Neural cell (in vitro differentiated cells): ENCODE data around the gene MED15. TPM values are rescaled to one million over a fixed set of nuclear protein-coding genes. Genes with fewer than 3 reads are reported as not detected.
"Not testable (repeated sequence)": the region's sequence is repeated elsewhere in the genome, so short reads cannot be mapped to it uniquely, and the experiment has no call there.

Experiments
- H2AFZ ChIP-seq: fragments of 200-600, 300-800 bp; sonication (generic), shearing (Covaris generic); 2 replicates; pipeline ENCODE4 v1.6.0; 2014; ENCODE audit warnings: low read depth, mild to moderate bottlenecking, antibody characterized with exemption, low read length, moderate library complexity
- H3F3A ChIP-seq: fragments of 200-600 bp; shearing (Covaris generic); 2 replicates; pipeline ENCODE4 v1.6.1; 2016; ENCODE audit warnings: mild to moderate bottlenecking, moderate library complexity, mixed read lengths, antibody characterized with exemption, low read length; ENCODE audit not compliant: insufficient read depth, poor library complexity, severe bottlenecking
- H3K27ac ChIP-seq: fragments of 200-600, 300-800 bp; sonication (generic), shearing (Covaris generic); 2 replicates; pipeline ENCODE4 v1.5.1; 2014; ENCODE audit warnings: mild to moderate bottlenecking, low read length, moderate library complexity
- H3K27me3 ChIP-seq: fragments of 300-800, 200-600 bp; sonication (generic), shearing (Covaris generic); 2 replicates; pipeline ENCODE4 v1.6.0; 2014; ENCODE audit warnings: mild to moderate bottlenecking, low read depth, low read length, moderate library complexity; ENCODE audit not compliant: insufficient read depth
- H3K36me3 ChIP-seq: fragments of 300-800, 200-600 bp; sonication (generic), shearing (Covaris generic); 2 replicates; pipeline ENCODE4 v1.5.1; 2014; ENCODE audit warnings: mild to moderate bottlenecking, antibody characterized with exemption, low read length, moderate library complexity; ENCODE audit not compliant: insufficient read depth
- H3K4me2 ChIP-seq: fragments of 300-800, 200-600 bp; sonication (generic), shearing (Covaris generic); 2 replicates; pipeline ENCODE4 v1.6.0; 2014; ENCODE audit warnings: mild to moderate bottlenecking, low read length
- H3K4me3 ChIP-seq: fragments of 300-800, 200-600 bp; sonication (generic), shearing (Covaris generic); 2 replicates; pipeline ENCODE4 v1.5.1; 2014; ENCODE audit warnings: mild to moderate bottlenecking, low read length, moderate library complexity
- H3K79me2 ChIP-seq: fragments of 200-600 bp; shearing (Covaris generic); replicated peaks from 2 replicates; pipeline ENCODE4 v1.6.0; 2014; ENCODE audit warnings: mild to moderate bottlenecking, low read length, moderate library complexity; ENCODE audit not compliant: insufficient read depth
- H3K9ac ChIP-seq: fragments of 300-800, 200-600 bp; sonication (generic), shearing (Covaris generic); 2 replicates; pipeline ENCODE4 v1.6.1; 2016; ENCODE audit warnings: mild to moderate bottlenecking, low read length, mixed read lengths
- H3K9me2 ChIP-seq: fragments of 200-600 bp; shearing (Covaris generic); 2 replicates; pipeline ENCODE4 v1.6.1; 2016; ENCODE audit warnings: mild to moderate bottlenecking, low read length, mixed read lengths; ENCODE audit not compliant: insufficient read depth
- H3K9me3 ChIP-seq: fragments of 200-600, 300-800 bp; sonication (generic), shearing (Covaris generic); 2 replicates; pipeline ENCODE4 v1.6.1; 2016; ENCODE audit warnings: mild to moderate bottlenecking, mixed run types, low read length, moderate library complexity, mixed read lengths
- H4K20me1 ChIP-seq: fragments of 200-600 bp; shearing (Covaris generic); 2 replicates; pipeline ENCODE4 v1.6.1; 2016; ENCODE audit warnings: mild to moderate bottlenecking, mixed run types; ENCODE audit not compliant: insufficient read depth
- CTCF ChIP-seq: fragments of 450-650 bp; IDR thresholded peaks from 2 replicates; pipeline ENCODE4 v1.5.1; 2014; ENCODE audit warnings: antibody characterized with exemption, mild to moderate bottlenecking, moderate library complexity; ENCODE audit not compliant: poor library complexity, severe bottlenecking
- EP300 ChIP-seq: fragments of 450-650 bp; conservative IDR thresholded peaks from 2 replicates; pipeline ENCODE4 v1.6.1; 2014; ENCODE audit warnings: antibody characterized with exemption, mild to moderate bottlenecking, moderate library complexity; ENCODE audit not compliant: poor library complexity, severe bottlenecking
- EZH2 ChIP-seq: fragments of 200-600, 300-800 bp; shearing (Covaris generic), sonication (generic); IDR thresholded peaks from 2 replicates; pipeline ENCODE4 v1.6.1; 2014; ENCODE audit warnings: antibody characterized with exemption, low read length, borderline replicate concordance, mild to moderate bottlenecking; ENCODE audit not compliant: insufficient read depth, poor library complexity, severe bottlenecking
- MXI1 ChIP-seq: fragments of 450-650 bp; conservative IDR thresholded peaks from 2 replicates; pipeline ENCODE4 v1.6.1; 2014; ENCODE audit warnings: antibody characterized with exemption, mild to moderate bottlenecking; ENCODE audit not compliant: poor library complexity, severe bottlenecking
- POLR2AphosphoS5 ChIP-seq: IDR thresholded peaks from 2 replicates; pipeline ENCODE4 v1.6.1; 2012
- RAD21 ChIP-seq: fragments of 450-650 bp; conservative IDR thresholded peaks from 2 replicates; pipeline ENCODE4 v1.6.1; 2014; ENCODE audit warnings: antibody characterized with exemption, mild to moderate bottlenecking, moderate library complexity
- REST ChIP-seq: IDR thresholded peaks from 2 replicates; pipeline ENCODE4 v1.6.1; 2012; ENCODE audit warnings: borderline replicate concordance
- SMC3 ChIP-seq: fragments of 450-650 bp; conservative IDR thresholded peaks from 2 replicates; pipeline ENCODE4 v1.6.1; 2014; ENCODE audit warnings: antibody characterized with exemption, mild to moderate bottlenecking, moderate library complexity; ENCODE audit not compliant: poor library complexity
- TAF1 ChIP-seq: IDR thresholded peaks from 2 replicates; pipeline ENCODE4 v1.6.1; 2012; ENCODE audit warnings: low read depth
- polyA plus RNA-seq: library from polyadenylated mRNA; depleted of rRNA; stranded (reverse); fragments of >200 nt; gene quantifications from 2 replicates; pipeline ENCODE4 v1.2.3, GENCODE V29; 2014

The MED15 gene
- polyA plus RNA-seq, 1 donor from 2014 or later = 13.2 TPM

GRCh38 chr22:20618488-20618887, 111.1 kb downstream of the MED15 start:
- Histone ChIP-seq H3K79me2 (no peaks in the 10 kb centered on the region), H3F3A (no peaks in the 10 kb centered on the region)
- TF ChIP-seq EZH2 = no peak
- no peak for TF ChIP-seq MXI1
- no peak for TF ChIP-seq SMC3
- no peak for TF ChIP-seq POLR2AphosphoS5
- no peak for TF ChIP-seq REST
- TF ChIP-seq EP300 = no peak
- no peak for TF ChIP-seq RAD21
- no peak for TF ChIP-seq CTCF
- TF ChIP-seq TAF1 = no peak

GRCh38 chr22:20619045-20619892, 111.9 kb downstream of the MED15 start:
- Histone ChIP-seq H3K9me3 (no peaks in the 10 kb centered on the region), H3K9ac (no peak overlapping the region), H3K36me3 (no peaks in the 10 kb centered on the region), H3K27ac (no peak overlapping the region), H3K4me2 (no peak overlapping the region), H4K20me1 (no peaks in the 10 kb centered on the region), H3K79me2 (no peaks in the 10 kb centered on the region), H3F3A (no peaks in the 10 kb centered on the region), H3K4me3 (no peak overlapping the region), H3K27me3 (no peaks in the 10 kb centered on the region), H2AFZ (no peak overlapping the region), H3K9me2 (no peaks in the 10 kb centered on the region)
- no peak for TF ChIP-seq CTCF
- no peak for TF ChIP-seq RAD21
- TF ChIP-seq EP300 = no peak
- no peak for TF ChIP-seq REST
- no peak for TF ChIP-seq POLR2AphosphoS5
- TF ChIP-seq SMC3 = no peak
- TF ChIP-seq EZH2 = no peak
- TF ChIP-seq TAF1 = no peak
- TF ChIP-seq MXI1 = no peak

More at GRCh38 chr22:20618488-20618887, 111.1 kb downstream of the MED15 start:
- Histone ChIP-seq H3K36me3 (no peaks in the 10 kb centered on the region), H3K9ac (no peak overlapping the region), H3K9me2 (no peaks in the 10 kb centered on the region), H4K20me1 (no peaks in the 10 kb centered on the region), H2AFZ (no peak overlapping the region), H3K4me2 (no peak overlapping the region), H3K4me3 (no peak overlapping the region), H3K27me3 (no peaks in the 10 kb centered on the region), H3K9me3 (no peaks in the 10 kb centered on the region), H3K27ac (no peak overlapping the region)

GRCh38 chr22:20619893-20620194, 112.4 kb downstream of the MED15 start:
- not testable (repeated sequence) for H3K36me3 ChIP-seq, H3F3A ChIP-seq, H4K20me1 ChIP-seq, H3K9me3 ChIP-seq, H3K9me2 ChIP-seq, H3K27ac ChIP-seq, H3K27me3 ChIP-seq, H3K9ac ChIP-seq, H3K79me2 ChIP-seq, H3K4me3 ChIP-seq, H2AFZ ChIP-seq, H3K4me2 ChIP-seq
